ENCODE measurements around the gene PDE2A.

DNA sequence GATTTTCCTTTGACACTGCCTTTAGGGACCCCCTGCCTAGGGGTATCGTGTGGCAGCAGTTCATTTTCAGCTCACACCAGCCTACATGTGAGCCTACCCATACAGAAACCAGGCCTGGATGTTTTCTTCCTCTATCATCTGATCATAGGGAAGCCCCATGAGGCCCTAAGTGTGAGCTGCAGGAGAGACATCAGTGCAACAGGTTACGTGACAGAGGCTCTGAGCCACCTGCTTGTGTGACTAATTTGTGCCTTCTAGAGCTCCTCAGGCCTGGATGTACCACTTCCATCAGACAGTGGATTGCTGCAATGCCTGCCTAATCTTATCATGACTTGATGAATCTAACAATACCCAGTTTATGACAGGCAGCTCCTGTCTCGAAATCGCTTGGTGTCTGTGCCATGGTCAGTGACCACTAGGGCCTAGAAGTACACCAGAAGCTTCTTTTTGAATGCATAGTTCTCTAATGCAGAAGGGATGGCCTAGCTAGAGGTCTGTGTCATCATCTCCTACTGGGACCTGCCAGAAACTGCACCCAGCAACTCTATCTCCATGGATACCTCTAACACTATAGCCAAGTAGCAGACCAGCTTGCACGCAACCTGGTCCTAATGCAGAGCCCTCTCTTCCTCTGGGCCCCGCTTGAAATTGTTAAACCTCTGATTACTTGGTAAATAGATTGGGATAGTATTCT is 130.2 kb downstream of the PDE2A start:
- TF ChIP-seq, protein P1, sequence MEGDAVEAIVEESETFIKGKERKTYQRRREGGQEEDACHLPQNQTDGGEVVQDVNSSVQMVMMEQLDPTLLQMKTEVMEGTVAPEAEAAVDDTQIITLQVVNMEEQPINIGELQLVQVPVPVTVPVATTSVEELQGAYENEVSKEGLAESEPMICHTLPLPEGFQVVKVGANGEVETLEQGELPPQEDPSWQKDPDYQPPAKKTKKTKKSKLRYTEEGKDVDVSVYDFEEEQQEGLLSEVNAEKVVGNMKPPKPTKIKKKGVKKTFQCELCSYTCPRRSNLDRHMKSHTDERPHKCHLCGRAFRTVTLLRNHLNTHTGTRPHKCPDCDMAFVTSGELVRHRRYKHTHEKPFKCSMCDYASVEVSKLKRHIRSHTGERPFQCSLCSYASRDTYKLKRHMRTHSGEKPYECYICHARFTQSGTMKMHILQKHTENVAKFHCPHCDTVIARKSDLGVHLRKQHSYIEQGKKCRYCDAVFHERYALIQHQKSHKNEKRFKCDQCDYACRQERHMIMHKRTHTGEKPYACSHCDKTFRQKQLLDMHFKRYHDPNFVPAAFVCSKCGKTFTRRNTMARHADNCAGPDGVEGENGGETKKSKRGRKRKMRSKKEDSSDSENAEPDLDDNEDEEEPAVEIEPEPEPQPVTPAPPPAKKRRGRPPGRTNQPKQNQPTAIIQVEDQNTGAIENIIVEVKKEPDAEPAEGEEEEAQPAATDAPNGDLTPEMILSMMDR (IDR thresholded peaks at IDR 0.05): no peak
- TF ChIP-seq POLR2A (IDR thresholded peaks at IDR 0.05): no peak

All from lower leg skin (tissue), 3 donors.